HepG2 (cell line): ENCODE measurements around the gene KLF16. TPM values are rescaled to one million over a fixed set of nuclear protein-coding genes. Genes with fewer than 3 reads are reported as not detected.
A peak's percentile ranks its signal among the peaks of the same experiment; 100 is the strongest.

Source experiments
- ATRX ChIP-seq: sonication (generic); formaldehyde crosslinking; IDR thresholded peaks from 2 replicates; pipeline ENCODE4 v1.4.0; 2020; ENCODE audit warnings: missing genetic modification reagents, borderline replicate concordance
- EP300 ChIP-seq, 3 experiments: sonication (generic) in 1 of 3; formaldehyde crosslinking in 1 of 3; IDR thresholded peaks; 2 replicates each; pipeline versions ENCODE4 v1.5.1 to v1.6.1; 2011 to 2020; ENCODE audit warnings: low read depth in 2 of 3, low read length in 2 of 3, borderline replicate concordance in 1 of 3, improper control_type of control experiment in 1 of 3, mild to moderate bottlenecking in 1 of 3, missing genetic modification reagents in 1 of 3, moderate library complexity in 1 of 3
- KDM2A ChIP-seq: sonication (generic); formaldehyde crosslinking; IDR thresholded peaks from 2 replicates; pipeline ENCODE4 v1.4.0; 2020; ENCODE audit warnings: low read depth, missing genetic modification reagents, borderline replicate concordance
- MYNN ChIP-seq: sonication (generic); formaldehyde crosslinking; IDR thresholded peaks from 2 replicates; pipeline ENCODE4 v1.4.0; 2020; ENCODE audit warnings: mild to moderate bottlenecking, low read depth, missing genetic modification reagents
- NCOR1 ChIP-seq: fragments of 200-600 bp; sonication (generic); IDR thresholded peaks from 2 replicates; pipeline ENCODE4 v1.7.0; 2017; ENCODE audit warnings: antibody characterized with exemption, low read length, borderline replicate concordance
- PRPF4 ChIP-seq: fragments of 200-400 bp; formaldehyde crosslinking; IDR thresholded peaks from 2 replicates; pipeline ENCODE4 v1.6.1; 2016; ENCODE audit warnings: low read length, low read depth; ENCODE audit not compliant: poor library complexity, severe bottlenecking
- YEATS2 ChIP-seq: sonication (generic); formaldehyde crosslinking; IDR thresholded peaks from 2 replicates; pipeline ENCODE4 v1.4.0; 2020; ENCODE audit warnings: missing genetic modification reagents, borderline replicate concordance
- ZNF337 ChIP-seq: sonication (generic); formaldehyde crosslinking; IDR thresholded peaks from 2 replicates; pipeline ENCODE4 v1.5.1; 2020; ENCODE audit warnings: missing genetic modification reagents, low read depth, mild to moderate bottlenecking, borderline replicate concordance
- ZNF354B ChIP-seq: sonication (generic); formaldehyde crosslinking; IDR thresholded peaks from 2 replicates; pipeline ENCODE4 v1.8.0; 2022; ENCODE audit warnings: mild to moderate bottlenecking, missing genetic modification reagents
- ZNF660 ChIP-seq: sonication (generic); formaldehyde crosslinking; IDR thresholded peaks from 2 replicates; pipeline ENCODE4 v1.5.1; 2020; ENCODE audit warnings: mild to moderate bottlenecking, low read depth, missing genetic modification reagents, borderline replicate concordance
- ZNF713 ChIP-seq: sonication (generic); formaldehyde crosslinking; IDR thresholded peaks from 2 replicates; pipeline ENCODE4 v1.4.0; 2020; ENCODE audit warnings: mild to moderate bottlenecking, missing genetic modification reagents
- polyA plus RNA-seq, 8 experiments: library from polyadenylated mRNA; depleted of rRNA in 3 of 8; stranded (reverse) in 7 of 8; unstranded in 1 of 8; fragments of >200 nt; fragmentation: Illumina TruSeq in 4 of 8; extraction: Trizol in 4 of 8; gene quantifications; 2 replicates each; pipeline versions ENCODE4 v1.2.1 to v1.2.3, GENCODE V29; 2011 to 2016; ENCODE audit warnings: low read depth in 4 of 8, missing spikeins in 1 of 8, mixed read lengths in 1 of 8; ENCODE audit not compliant: insufficient read depth in 1 of 8
- total RNA-seq, 5 experiments: library from RNA; depleted of rRNA; stranded (reverse); fragments of >200 nt; fragmentation: Illumina TruSeq; extraction: Trizol; gene quantifications; 2 replicates each; pipeline ENCODE4 v1.2.3, GENCODE V29; 2016; ENCODE audit warnings: low read depth in 1 of 5
- TF ChIP-seq, protein P1 (sequence below): sonication (generic); formaldehyde crosslinking; IDR thresholded peaks from 2 replicates; pipeline ENCODE4 v1.5.0; 2020; ENCODE audit warnings: missing genetic modification reagents
- TF ChIP-seq, protein P2 (sequence below): sonication (generic); formaldehyde crosslinking; IDR thresholded peaks from 2 replicates; pipeline ENCODE4 v1.5.0; 2020; ENCODE audit warnings: missing genetic modification reagents
- TF ChIP-seq, protein P3 (sequence below): sonication (generic); formaldehyde crosslinking; IDR thresholded peaks from 2 replicates; pipeline ENCODE4 v1.9.0; 2021; ENCODE audit warnings: missing genetic modification reagents, borderline replicate concordance
- TF ChIP-seq, protein P4 (sequence below): IDR thresholded peaks from 2 replicates; pipeline ENCODE4 v1.6.1; 2016; ENCODE audit warnings: missing compliant biosample characterization, missing genetic modification reagents, borderline replicate concordance
- TF ChIP-seq, protein P5 (sequence below): sonication (generic); formaldehyde crosslinking; IDR thresholded peaks from 2 replicates; pipeline ENCODE4 v1.4.0; 2020; ENCODE audit warnings: mild to moderate bottlenecking, missing genetic modification reagents
- TF ChIP-seq, protein P6 (sequence below): sonication (generic); formaldehyde crosslinking; IDR thresholded peaks from 2 replicates; pipeline ENCODE4 v1.8.0; 2022; ENCODE audit warnings: missing genetic modification reagents, mild to moderate bottlenecking, moderate library complexity, borderline replicate concordance
- TF ChIP-seq, protein P7 (sequence below): sonication (generic); formaldehyde crosslinking; IDR thresholded peaks from 2 replicates; pipeline ENCODE4 v1.5.1; 2020; ENCODE audit warnings: missing genetic modification reagents, mild to moderate bottlenecking, borderline replicate concordance

The KLF16 gene
- total and polyA plus RNA-seq, 2 of the 13 experiments (the other 11 are each of a cell fraction or from before 2014, with no cell fraction given) = 3.5 to 6.7 TPM

DNA sequence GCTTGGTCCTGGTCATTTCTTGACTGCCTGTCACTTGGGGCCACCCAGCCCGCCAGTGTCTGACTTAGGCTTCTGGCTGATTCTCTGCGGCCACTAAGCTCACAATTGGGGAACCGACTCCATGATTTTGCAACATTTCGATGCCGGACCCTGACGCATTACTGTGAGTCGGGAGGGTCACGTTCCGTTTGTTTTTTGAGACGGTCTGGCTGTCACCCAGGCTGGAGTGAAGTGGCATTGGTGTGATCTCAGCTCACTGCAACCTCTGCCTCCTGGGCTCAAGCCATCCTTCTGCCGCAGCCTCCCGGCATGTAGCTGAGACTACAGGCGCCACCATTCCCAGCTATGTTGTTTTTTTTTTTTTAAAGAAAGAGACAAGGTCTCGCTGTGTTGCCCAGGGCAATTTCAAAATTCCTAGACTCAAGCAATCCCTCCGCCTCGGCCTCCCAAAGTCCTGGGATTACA is 38.6 kb upstream of the KLF16 start (continued):
- TF ChIP-seq PRPF4 (no peak), ZNF337 (CRISPR knock-in tag) (no peak), EP300 (IDR thresholded peaks at IDR 0.05; ENCODE audit: low read depth in 2 of 2, low read length in 2 of 2) (no peak), EP300 (CRISPR knock-in tag; IDR thresholded peaks at IDR 0.05; ENCODE audit: borderline replicate concordance) (no peak), ZNF713 (CRISPR knock-in tag) (no peak), YEATS2 (CRISPR knock-in tag) (no peak), ZNF660 (CRISPR knock-in tag) (no peak), ATRX (CRISPR knock-in tag) (no peak), KDM2A (CRISPR knock-in tag) (peak; percentile 15; the same call in 1 of the 2 replicates), NCOR1 (no peak), MYNN (CRISPR knock-in tag) (no peak), ZNF354B (no peak)
- TF ChIP-seq, protein P1, sequence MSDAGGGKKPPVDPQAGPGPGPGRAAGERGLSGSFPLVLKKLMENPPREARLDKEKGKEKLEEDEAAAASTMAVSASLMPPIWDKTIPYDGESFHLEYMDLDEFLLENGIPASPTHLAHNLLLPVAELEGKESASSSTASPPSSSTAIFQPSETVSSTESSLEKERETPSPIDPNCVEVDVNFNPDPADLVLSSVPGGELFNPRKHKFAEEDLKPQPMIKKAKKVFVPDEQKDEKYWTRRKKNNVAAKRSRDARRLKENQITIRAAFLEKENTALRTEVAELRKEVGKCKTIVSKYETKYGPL (CRISPR knock-in tag) = no peak
- TF ChIP-seq, protein P2, sequence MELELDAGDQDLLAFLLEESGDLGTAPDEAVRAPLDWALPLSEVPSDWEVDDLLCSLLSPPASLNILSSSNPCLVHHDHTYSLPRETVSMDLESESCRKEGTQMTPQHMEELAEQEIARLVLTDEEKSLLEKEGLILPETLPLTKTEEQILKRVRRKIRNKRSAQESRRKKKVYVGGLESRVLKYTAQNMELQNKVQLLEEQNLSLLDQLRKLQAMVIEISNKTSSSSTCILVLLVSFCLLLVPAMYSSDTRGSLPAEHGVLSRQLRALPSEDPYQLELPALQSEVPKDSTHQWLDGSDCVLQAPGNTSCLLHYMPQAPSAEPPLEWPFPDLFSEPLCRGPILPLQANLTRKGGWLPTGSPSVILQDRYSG (CRISPR knock-in tag) = no peak
- TF ChIP-seq, protein P3, sequence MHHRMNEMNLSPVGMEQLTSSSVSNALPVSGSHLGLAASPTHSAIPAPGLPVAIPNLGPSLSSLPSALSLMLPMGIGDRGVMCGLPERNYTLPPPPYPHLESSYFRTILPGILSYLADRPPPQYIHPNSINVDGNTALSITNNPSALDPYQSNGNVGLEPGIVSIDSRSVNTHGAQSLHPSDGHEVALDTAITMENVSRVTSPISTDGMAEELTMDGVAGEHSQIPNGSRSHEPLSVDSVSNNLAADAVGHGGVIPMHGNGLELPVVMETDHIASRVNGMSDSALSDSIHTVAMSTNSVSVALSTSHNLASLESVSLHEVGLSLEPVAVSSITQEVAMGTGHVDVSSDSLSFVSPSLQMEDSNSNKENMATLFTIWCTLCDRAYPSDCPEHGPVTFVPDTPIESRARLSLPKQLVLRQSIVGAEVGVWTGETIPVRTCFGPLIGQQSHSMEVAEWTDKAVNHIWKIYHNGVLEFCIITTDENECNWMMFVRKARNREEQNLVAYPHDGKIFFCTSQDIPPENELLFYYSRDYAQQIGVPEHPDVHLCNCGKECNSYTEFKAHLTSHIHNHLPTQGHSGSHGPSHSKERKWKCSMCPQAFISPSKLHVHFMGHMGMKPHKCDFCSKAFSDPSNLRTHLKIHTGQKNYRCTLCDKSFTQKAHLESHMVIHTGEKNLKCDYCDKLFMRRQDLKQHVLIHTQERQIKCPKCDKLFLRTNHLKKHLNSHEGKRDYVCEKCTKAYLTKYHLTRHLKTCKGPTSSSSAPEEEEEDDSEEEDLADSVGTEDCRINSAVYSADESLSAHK (CRISPR knock-in tag) = no peak
- TF ChIP-seq, protein P4, sequence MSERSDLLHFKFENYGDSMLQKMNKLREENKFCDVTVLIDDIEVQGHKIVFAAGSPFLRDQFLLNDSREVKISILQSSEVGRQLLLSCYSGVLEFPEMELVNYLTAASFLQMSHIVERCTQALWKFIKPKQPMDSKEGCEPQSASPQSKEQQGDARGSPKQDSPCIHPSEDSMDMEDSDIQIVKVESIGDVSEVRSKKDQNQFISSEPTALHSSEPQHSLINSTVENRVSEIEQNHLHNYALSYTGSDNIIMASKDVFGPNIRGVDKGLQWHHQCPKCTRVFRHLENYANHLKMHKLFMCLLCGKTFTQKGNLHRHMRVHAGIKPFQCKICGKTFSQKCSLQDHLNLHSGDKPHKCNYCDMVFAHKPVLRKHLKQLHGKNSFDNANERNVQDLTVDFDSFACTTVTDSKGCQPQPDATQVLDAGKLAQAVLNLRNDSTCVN (CRISPR knock-in tag) = no peak
- TF ChIP-seq, protein P5, sequence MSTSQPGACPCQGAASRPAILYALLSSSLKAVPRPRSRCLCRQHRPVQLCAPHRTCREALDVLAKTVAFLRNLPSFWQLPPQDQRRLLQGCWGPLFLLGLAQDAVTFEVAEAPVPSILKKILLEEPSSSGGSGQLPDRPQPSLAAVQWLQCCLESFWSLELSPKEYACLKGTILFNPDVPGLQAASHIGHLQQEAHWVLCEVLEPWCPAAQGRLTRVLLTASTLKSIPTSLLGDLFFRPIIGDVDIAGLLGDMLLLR = no peak
- TF ChIP-seq, protein P6, sequence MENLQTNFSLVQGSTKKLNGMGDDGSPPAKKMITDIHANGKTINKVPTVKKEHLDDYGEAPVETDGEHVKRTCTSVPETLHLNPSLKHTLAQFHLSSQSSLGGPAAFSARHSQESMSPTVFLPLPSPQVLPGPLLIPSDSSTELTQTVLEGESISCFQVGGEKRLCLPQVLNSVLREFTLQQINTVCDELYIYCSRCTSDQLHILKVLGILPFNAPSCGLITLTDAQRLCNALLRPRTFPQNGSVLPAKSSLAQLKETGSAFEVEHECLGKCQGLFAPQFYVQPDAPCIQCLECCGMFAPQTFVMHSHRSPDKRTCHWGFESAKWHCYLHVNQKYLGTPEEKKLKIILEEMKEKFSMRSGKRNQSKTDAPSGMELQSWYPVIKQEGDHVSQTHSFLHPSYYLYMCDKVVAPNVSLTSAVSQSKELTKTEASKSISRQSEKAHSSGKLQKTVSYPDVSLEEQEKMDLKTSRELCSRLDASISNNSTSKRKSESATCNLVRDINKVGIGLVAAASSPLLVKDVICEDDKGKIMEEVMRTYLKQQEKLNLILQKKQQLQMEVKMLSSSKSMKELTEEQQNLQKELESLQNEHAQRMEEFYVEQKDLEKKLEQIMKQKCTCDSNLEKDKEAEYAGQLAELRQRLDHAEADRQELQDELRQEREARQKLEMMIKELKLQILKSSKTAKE (CRISPR knock-in tag) = no peak
- TF ChIP-seq, protein P7, sequence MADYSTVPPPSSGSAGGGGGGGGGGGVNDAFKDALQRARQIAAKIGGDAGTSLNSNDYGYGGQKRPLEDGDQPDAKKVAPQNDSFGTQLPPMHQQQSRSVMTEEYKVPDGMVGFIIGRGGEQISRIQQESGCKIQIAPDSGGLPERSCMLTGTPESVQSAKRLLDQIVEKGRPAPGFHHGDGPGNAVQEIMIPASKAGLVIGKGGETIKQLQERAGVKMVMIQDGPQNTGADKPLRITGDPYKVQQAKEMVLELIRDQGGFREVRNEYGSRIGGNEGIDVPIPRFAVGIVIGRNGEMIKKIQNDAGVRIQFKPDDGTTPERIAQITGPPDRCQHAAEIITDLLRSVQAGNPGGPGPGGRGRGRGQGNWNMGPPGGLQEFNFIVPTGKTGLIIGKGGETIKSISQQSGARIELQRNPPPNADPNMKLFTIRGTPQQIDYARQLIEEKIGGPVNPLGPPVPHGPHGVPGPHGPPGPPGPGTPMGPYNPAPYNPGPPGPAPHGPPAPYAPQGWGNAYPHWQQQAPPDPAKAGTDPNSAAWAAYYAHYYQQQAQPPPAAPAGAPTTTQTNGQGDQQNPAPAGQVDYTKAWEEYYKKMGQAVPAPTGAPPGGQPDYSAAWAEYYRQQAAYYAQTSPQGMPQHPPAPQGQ (CRISPR knock-in tag) = no peak
